DOHH2 (cell line): ENCODE data around the gene CAMSAP3.

Experiments
- CTCF ChIP-seq: fragments of 200-600 bp; sonication (generic); IDR thresholded peaks from one replicate; pipeline ENCODE4 v1.5.1; 2014; ENCODE audit warnings: antibody characterized with exemption, mild to moderate bottlenecking, low read depth, low read length; ENCODE audit not compliant: poor library complexity, severe bottlenecking
- EZH2phosphoT487 ChIP-seq: fragments of 200-600 bp; sonication (generic); IDR thresholded peaks from 2 replicates; pipeline ENCODE4 v1.6.1; 2017; ENCODE audit warnings: borderline replicate concordance, mild to moderate bottlenecking, antibody characterized with exemption, low read length, moderate library complexity, mixed read lengths

- TF ChIP-seq CTCF (no peak), EZH2phosphoT487 (no peak)
These were observed 25.1 kb downstream of the CAMSAP3 start for GRCh38 chr19:7620442-7621412.
